Measurements from ENCODE around the gene GYG1.
"Not testable (repeated sequence)": the region's sequence is repeated elsewhere in the genome, so short reads cannot be mapped to it uniquely, and the experiment has no call there.

Gene GYG1

DNA sequence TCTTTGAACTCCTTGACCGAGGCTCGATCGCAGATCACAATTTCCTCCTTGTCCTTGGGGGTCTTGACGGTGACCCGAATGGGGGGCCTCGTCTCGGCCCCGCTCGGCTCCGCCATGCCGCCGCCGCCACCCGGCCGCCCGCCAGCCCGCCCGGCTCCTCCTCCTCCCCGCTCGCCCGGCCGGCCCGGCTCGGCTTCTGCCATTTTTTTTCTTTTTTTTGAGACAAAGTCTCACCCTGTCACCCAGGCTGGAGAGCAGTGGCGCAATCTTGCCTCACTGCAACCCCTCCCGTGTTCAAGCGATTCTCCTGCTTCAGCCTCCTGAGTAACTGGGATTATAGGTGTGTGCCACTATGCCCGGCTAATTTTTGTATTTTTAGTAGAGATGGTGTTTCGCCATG is 3.8 kb upstream of the GYG1 start:
- DNase-seq (ENCODE audit: low read depth, low spot score): not testable (repeated sequence)

- DNase-seq (ENCODE audit: low read depth, low spot score): no peak
These were observed 1.1 kb upstream of the GYG1 start for GRCh38 chr3:148990236-148990635.

DNA sequence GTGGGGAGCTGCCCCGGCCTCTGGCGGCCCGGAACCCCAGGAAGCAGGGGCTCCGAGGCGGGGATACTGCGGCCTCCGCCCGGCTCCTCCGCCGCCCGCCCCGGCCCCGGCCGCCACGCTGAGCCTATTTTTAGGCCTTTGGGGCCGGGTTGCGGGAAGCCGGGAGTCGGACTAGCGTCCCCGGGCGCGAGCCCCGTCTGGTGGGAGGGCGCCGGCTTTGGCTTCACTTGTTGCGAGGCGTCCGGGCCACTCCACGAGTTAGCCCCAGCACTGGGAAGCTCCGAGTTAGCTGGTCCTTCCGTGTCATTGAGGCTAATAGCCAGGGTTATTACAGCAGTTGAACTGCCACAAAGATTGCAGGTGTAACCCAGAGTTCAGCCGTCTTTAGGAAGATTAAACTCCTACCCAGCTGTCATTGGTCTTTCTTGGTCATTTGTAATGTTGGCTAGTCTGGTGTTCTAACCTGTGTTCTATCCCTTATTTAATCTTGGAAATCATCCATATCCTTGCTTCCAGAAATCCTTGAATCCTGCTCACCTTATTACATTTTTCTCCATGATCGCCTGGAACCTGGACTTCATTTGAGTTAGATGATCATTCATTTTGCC is 791 bp downstream of the GYG1 start:
- DNase-seq (ENCODE audit: low read depth, low spot score): peak; percentile 75

- no peak for DNase-seq (ENCODE audit: low read depth, low spot score)
These were observed 1.4 kb downstream of the GYG1 start for GRCh38 chr3:148992635-148993255.

- DNase-seq (ENCODE audit: low read depth, low spot score): no peak
These were observed 6.3 kb downstream of the GYG1 start for GRCh38 chr3:148997623-148998022.

DNA sequence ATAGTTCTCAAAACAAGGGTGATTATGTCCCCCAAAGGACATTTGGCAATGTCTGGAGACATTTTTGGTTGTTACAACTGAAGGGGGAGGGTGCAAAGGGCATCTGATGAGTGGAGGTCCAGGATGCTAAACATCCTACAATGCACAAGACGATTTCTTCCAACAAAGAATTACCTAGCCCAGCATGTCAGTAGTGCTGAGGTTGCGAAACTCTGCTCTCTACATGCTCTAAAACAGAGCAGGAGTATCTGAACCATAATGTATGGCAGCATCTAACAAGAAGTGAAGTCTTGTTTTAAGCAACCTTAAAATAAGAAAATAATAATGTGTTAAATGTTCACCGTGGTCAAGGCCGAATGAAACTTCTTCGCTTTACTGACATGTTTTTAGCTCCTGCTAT is 7.0 kb downstream of the GYG1 start:
- no peak for DNase-seq (ENCODE audit: low read depth, low spot score)

DNA sequence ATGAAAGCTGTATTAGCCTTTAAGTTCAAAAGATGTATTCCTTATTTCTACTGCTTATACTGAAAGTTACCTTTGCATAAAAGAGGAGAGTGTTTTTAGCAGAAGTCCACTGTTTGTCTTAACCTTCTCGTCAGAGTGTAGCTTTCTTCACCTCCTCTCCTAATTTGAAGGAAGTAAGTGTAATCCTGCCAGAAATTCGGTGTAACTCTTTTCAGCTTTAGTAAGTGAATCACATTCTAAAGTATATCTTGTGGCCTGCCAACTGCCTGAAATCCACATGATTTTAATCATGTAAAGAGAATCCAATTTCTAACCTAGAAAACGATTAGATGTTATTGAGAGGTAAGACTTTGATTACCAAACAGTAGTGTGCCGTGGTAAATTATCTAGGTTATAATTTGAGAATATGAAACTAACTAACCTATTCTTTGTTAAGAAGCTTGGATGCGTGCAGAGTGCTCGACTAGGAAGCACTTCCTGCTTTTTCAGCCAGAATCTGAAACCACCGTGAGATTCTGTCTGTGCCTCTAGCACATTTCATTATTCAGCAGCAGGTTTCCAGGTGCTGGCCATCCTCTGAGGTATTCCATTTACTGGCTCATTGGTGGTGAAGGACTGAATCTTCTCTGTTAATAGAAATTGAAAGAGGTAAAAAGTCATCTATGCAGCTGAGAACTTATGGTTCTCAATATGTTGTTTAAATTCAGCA is 7.5 kb downstream of the GYG1 start:
- DNase-seq (ENCODE audit: low read depth, low spot score): no peak

GRCh38 chr3:148999806-149000205 is 8.5 kb downstream of the GYG1 start:
- DNase-seq (ENCODE audit: low read depth, low spot score): no peak

GRCh38 chr3:149000206-149000745 is 8.9 kb downstream of the GYG1 start:
- no peak for DNase-seq (ENCODE audit: low read depth, low spot score)

GRCh38 chr3:149001727-149002126 is 10.4 kb downstream of the GYG1 start:
- DNase-seq (ENCODE audit: low read depth, low spot score): no peak

- no peak for DNase-seq (ENCODE audit: low read depth, low spot score)
These were observed 12.4 kb downstream of the GYG1 start for GRCh38 chr3:149003653-149004305.

- peak; percentile 88 for DNase-seq (ENCODE audit: low read depth, low spot score)
These were observed 13.3 kb downstream of the GYG1 start for GRCh38 chr3:149004622-149005021.

DNA sequence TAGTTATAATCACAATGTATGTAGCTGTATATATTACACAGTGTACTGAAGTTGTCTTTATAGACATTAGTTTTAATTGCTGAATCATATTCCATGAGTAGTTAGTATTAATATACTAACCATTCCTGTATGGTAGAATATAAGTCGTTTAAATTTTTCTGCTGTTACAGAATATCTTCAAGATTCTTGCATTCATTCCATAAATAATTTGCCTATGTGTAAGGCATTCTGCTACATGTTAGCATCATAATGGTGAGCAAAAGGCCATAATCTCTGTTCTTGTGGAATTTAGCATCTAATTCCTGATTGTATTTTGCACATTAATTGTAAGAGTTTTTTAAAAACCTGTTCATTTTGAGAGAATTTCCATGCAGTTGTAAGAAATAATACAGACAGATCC is 14.1 kb downstream of the GYG1 start:
- DNase-seq (ENCODE audit: low read depth, low spot score): no peak

DNA sequence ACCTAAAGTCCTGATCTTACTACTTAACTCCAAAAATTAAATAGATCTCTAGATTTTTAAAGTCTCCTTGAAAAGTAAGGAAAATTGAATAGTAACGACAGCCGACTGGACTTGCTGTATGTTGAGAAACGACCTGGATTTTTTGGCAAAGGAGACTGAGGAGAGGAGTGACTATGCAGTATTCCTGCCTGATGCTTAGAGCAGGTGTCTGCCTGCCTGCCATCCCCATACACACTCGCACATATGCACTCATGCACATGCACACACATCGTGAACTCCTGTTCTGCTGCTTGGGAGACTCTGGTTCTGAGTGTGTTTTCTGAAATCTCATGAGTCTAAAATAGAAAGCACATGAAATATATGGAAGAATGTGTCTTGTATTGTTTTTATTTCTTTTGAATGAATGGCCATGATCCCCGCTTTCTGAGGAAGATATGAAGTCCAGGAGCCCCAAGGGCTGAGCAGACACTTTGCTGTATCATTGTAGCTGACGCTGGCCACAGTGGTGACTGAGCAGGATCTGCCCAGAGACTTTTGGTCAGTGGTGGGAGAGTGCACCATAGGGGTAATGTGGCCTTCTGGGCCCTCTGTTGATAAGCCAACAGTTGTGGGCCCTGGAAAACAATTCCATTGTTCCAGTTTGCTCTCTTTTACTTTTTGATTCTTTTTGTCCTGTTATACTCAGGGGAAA is 16.4 kb downstream of the GYG1 start:
- no peak for DNase-seq (ENCODE audit: low read depth, low spot score)

- no peak for DNase-seq (ENCODE audit: low read depth, low spot score)
These were observed 18.4 kb downstream of the GYG1 start for GRCh38 chr3:149009732-149010131.

- DNase-seq (ENCODE audit: low read depth, low spot score): peak; percentile 44
These were observed 19.2 kb downstream of the GYG1 start for GRCh38 chr3:149010504-149010951.

- DNase-seq (ENCODE audit: low read depth, low spot score): no peak
These were observed 19.6 kb downstream of the GYG1 start for GRCh38 chr3:149010966-149011365.

- no peak for DNase-seq (ENCODE audit: low read depth, low spot score)
These were observed 20.3 kb downstream of the GYG1 start for GRCh38 chr3:149011676-149012075.

DNA sequence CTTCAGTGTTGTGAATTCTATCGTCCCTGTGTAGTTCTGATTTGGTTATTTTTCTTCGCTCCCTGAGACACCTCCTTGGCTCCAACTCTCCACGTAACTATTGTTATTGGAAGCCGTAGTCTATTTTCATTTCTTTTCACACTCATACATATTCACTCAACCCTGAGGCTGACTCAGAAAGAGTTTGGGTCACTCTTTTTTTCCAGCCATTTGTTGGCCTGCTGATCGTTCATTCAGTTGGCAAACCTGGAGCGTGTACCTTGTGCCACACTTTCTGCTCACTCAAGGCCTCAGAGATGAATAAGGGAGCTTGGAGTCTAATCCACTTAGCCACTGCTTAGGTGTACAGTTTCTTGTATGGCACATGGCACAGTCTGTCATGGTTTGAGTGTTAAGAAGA is 22.4 kb downstream of the GYG1 start:
- DNase-seq (ENCODE audit: low read depth, low spot score): peak; percentile 80

- no peak for DNase-seq (ENCODE audit: low read depth, low spot score)
These were observed 24.1 kb downstream of the GYG1 start for GRCh38 chr3:149015393-149015792.

DNA sequence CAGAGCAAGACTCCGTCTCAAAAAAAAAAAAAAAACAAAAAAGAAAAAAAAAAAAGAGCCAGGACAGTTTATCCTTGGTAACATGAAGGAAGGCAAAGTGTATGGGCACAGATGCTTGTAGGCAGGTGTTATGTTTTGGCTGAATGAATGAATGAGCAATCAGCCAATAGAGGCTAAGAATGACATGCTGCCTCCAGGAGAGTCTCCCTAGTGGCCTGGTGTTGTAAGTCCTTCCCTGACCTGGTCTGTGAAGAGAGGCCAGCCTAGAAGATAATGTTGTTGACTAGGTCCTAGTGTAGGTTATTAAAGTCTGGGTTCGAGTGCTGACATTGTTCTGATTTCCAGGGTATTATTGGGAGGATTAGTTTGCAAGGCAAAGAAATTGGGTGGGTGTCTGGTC is 24.9 kb downstream of the GYG1 start:
- DNase-seq (ENCODE audit: low read depth, low spot score): no peak

Data from astrocyte of the hippocampus (primary cell).